HL-60 (cell line): ENCODE results near the gene QRSL1.
"Not testable (repeated sequence)": the region's sequence is repeated elsewhere in the genome, so short reads cannot be mapped to it uniquely, and the experiment has no call there.

ENCODE experiments used
- DNase-seq, 2 experiments: peaks; one replicate each; pipeline ENCODE4 v3.0.0-alpha.2; 2010 to 2020; ENCODE audit warnings: low read depth in 1 of 2, low spot score in 1 of 2
- H3K27ac ChIP-seq: fragments of 250-450 bp; sonication (Bioruptor Pico); replicated peaks from 2 replicates; pipeline ENCODE4 v1.5.1; 2020; ENCODE audit warnings: mild to moderate bottlenecking, moderate library complexity
- H3K27me3 ChIP-seq: fragments of 250-450 bp; sonication (Bioruptor Pico); 2 replicates; pipeline ENCODE4 v1.5.1; 2021; ENCODE audit warnings: mild to moderate bottlenecking, moderate library complexity; ENCODE audit not compliant: insufficient read depth, poor library complexity, severe bottlenecking
- H3K4me3 ChIP-seq: replicated peaks from 2 replicates; pipeline ENCODE4 v1.5.1; 2011; ENCODE audit warnings: mild to moderate bottlenecking, control low read depth, low read length; ENCODE audit not compliant: insufficient read depth
- GABPA ChIP-seq: IDR thresholded peaks from 2 replicates; pipeline ENCODE4 v1.6.1; 2012; ENCODE audit warnings: low read depth
- POLR2AphosphoS5 ChIP-seq: IDR thresholded peaks from 2 replicates; pipeline ENCODE4 v1.6.1; 2012; ENCODE audit warnings: low read depth
- REST ChIP-seq: IDR thresholded peaks from 2 replicates; pipeline ENCODE4 v1.6.1; 2012; ENCODE audit warnings: low read depth; ENCODE audit not compliant: insufficient replicate concordance
- SPI1 ChIP-seq: IDR thresholded peaks from 2 replicates; pipeline ENCODE4 v1.6.1; 2012; ENCODE audit warnings: low read depth, mild to moderate bottlenecking, borderline replicate concordance
- TF ChIP-seq, protein P1 (sequence below): IDR thresholded peaks from one replicate; pipeline ENCODE4 v1.5.1; 2011; ENCODE audit warnings: low read length, control low read depth, inconsistent platforms; ENCODE audit not compliant: insufficient read depth

The QRSL1 gene

GRCh38 chr6:106693418-106693817, 64.0 kb downstream of the QRSL1 start:
- Histone ChIP-seq H3K27me3 (no peaks in the 10 kb centered on the region), H3K4me3 (no peak overlapping the region), H3K27ac (no peak overlapping the region)
- DNase-seq: no peak
- TF ChIP-seq REST: no peak
- TF ChIP-seq, protein P1, sequence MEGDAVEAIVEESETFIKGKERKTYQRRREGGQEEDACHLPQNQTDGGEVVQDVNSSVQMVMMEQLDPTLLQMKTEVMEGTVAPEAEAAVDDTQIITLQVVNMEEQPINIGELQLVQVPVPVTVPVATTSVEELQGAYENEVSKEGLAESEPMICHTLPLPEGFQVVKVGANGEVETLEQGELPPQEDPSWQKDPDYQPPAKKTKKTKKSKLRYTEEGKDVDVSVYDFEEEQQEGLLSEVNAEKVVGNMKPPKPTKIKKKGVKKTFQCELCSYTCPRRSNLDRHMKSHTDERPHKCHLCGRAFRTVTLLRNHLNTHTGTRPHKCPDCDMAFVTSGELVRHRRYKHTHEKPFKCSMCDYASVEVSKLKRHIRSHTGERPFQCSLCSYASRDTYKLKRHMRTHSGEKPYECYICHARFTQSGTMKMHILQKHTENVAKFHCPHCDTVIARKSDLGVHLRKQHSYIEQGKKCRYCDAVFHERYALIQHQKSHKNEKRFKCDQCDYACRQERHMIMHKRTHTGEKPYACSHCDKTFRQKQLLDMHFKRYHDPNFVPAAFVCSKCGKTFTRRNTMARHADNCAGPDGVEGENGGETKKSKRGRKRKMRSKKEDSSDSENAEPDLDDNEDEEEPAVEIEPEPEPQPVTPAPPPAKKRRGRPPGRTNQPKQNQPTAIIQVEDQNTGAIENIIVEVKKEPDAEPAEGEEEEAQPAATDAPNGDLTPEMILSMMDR: no peak
- no peak for TF ChIP-seq POLR2AphosphoS5
- no peak for TF ChIP-seq GABPA
- TF ChIP-seq SPI1: no peak

DNA sequence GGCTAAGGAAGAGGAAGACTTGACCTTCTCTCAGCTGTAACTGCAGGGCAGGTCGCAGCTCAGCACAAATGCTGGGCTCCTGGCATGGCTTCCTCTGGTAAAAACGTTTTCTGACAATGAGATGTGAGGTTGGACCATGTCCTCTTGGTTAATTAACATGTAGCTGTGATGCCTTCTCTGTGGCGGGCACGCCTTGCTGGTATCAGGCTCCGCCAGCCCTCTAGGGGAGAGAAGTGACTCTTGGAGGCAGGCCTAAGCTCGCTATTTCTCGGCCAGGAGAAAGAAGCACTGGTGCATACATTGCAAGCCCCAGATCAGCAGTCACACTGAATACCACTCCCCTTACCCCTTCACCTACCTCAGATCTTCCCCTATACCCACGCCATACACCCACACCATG, 65.0 kb downstream of the QRSL1 start:
- Histone ChIP-seq H3K27me3 (no peaks in the 10 kb centered on the region), H3K27ac (no peak overlapping the region), H3K4me3 (no peak overlapping the region)
- TF ChIP-seq, protein P1: no peak
- TF ChIP-seq REST: no peak
- TF ChIP-seq POLR2AphosphoS5: no peak
- TF ChIP-seq GABPA: no peak
- no peak for TF ChIP-seq SPI1
- no peak for DNase-seq

- H3K27ac ChIP-seq: no peak overlapping the region
- H3K27me3 ChIP-seq: no peaks in the 10 kb centered on the region
- no peak overlapping the region for H3K4me3 ChIP-seq
- TF ChIP-seq GABPA (no peak), REST (no peak), SPI1 (no peak), POLR2AphosphoS5 (no peak)
- TF ChIP-seq, protein P1: no peak
- DNase-seq: no peak
Measured at GRCh38 chr6:106700581-106700980, 71.2 kb downstream of the QRSL1 start.

- DNase-seq, H3K27ac ChIP-seq, H3K4me3 ChIP-seq, H3K27me3 ChIP-seq: not testable (repeated sequence)
Measured at GRCh38 chr6:106701201-106701600, 71.8 kb downstream of the QRSL1 start.
